Measurements from ENCODE around the gene EEF2. TPM values are rescaled to one million over a fixed set of nuclear protein-coding genes. Genes with fewer than 3 reads are reported as not detected.

Gene EEF2
- total and polyA plus RNA-seq, 2 donors (not counting 3 experiments of a cell fraction or from before 2014, with no cell fraction given) = 1,496 to 2,318 TPM

- Histone ChIP-seq H3K27ac (ENCODE audit: insufficient read depth, low read depth, low read length) (no peak overlapping the region), H3K9me3 (replicated peaks; ENCODE audit: control insufficient read depth, insufficient read depth, low read length) (no peaks in the 10 kb centered on the region), H2AFZ (ENCODE audit: low read depth, low read length) (no peak overlapping the region), H4K20me1 (replicated peaks; ENCODE audit: control insufficient read depth, extremely low read depth, insufficient read depth, low read length) (no peaks in the 10 kb centered on the region), H3K79me2 (ENCODE audit: control insufficient read depth, insufficient read depth, low read length) (peaks cover 53% of the 10 kb centered on the region), H3K9me1 (replicated peaks; ENCODE audit: control insufficient read depth, extremely low read depth, insufficient read depth, low read length) (no peaks in the 10 kb centered on the region), H3K4me2 (ENCODE audit: insufficient read depth, low read length) (no peak overlapping the region), H3K4me1 (ENCODE audit: control insufficient read depth, extremely low read depth, insufficient read depth, low read length) (peaks cover under 1% of the 10 kb centered on the region), H3K4me3 (replicated peaks in 1 of 3; ENCODE audit: insufficient read depth in 1 of 3, low read depth in 1 of 3, low read length in 3 of 3) (no peak overlapping the region), H3K27me3 (ENCODE audit: control insufficient read depth in 2 of 2, insufficient read depth in 2 of 2, low read length in 2 of 2) (no peaks in the 10 kb centered on the region), H3K36me3 (ENCODE audit: control insufficient read depth in 2 of 2, extremely low read depth in 1 of 2, insufficient read depth in 2 of 2, low read length in 2 of 2) (peaks cover 28 to 47% of the 10 kb centered on the region in 2 experiments), H3K9ac (replicated peaks; ENCODE audit: extremely low read depth, insufficient read depth, low read length) (no peak overlapping the region)
- ChIA-PET CTCF (no interaction called here), POLR2A (interaction anchor here (1.1 kb wide), 1 partner anchor 10 kb away, joined by 4 read pairs; the partner anchor contains the start of gene EEF2)
- intact Hi-C loops (cut with micrococcal nuclease) (no loop called here), dilution Hi-C loops (cut with MboI; ENCODE audit: extremely low pct_ligation_motif_present, low sequenced_read_pairs) (no loop called here)
- FAIRE-seq (no peak), DNase-seq (ENCODE audit: low read depth, low spot score) (no peak)
- BruUV-seq (replicated peaks) = no TSS peak
- TF ChIP-seq EZH2 (IDR thresholded peaks at IDR 0.05; ENCODE audit: borderline replicate concordance, low read depth, low read length, severe bottlenecking) = no peak
- no peak for TF ChIP-seq MYC (IDR thresholded peaks at IDR 0.05; ENCODE audit: low read depth, low read length)
Measured at GRCh38 chr19:3975144-3975543, 10.1 kb downstream of the EEF2 start.

GRCh38 chr19:3970808-3971598 lies 14.3 kb downstream of the EEF2 start, which contains the start of gene DAPK3:
TSS of gene DAPK3 (minus strand) at chr19:3971099. CDS start at chr19:3969735, 1,364 bp downstream.
- peak; percentile 98 for FAIRE-seq
- DNase-seq (ENCODE audit: low read depth, low spot score) = peak; percentile 99
- Histone ChIP-seq H2AFZ (ENCODE audit: low read depth, low read length) (no peak within 1 kb of the TSS), H3K27me3 (ENCODE audit: control insufficient read depth in 2 of 2, insufficient read depth in 2 of 2, low read length in 2 of 2) (no peaks in the 10 kb centered on the region), H3K79me2 (ENCODE audit: control insufficient read depth, insufficient read depth, low read length) (peaks cover 46% of the 10 kb centered on the region), H3K4me2 (ENCODE audit: insufficient read depth, low read length) (peak within 1 kb of the TSS; percentile 75), H3K9me1 (replicated peaks; ENCODE audit: control insufficient read depth, extremely low read depth, insufficient read depth, low read length) (no peaks in the 10 kb centered on the region), H3K36me3 (ENCODE audit: control insufficient read depth in 2 of 2, extremely low read depth in 1 of 2, insufficient read depth in 2 of 2, low read length in 2 of 2) (peaks cover 14 to 25% of the 10 kb centered on the region in 2 experiments), H4K20me1 (replicated peaks; ENCODE audit: control insufficient read depth, extremely low read depth, insufficient read depth, low read length) (no peaks in the 10 kb centered on the region), H3K9me3 (replicated peaks; ENCODE audit: control insufficient read depth, insufficient read depth, low read length) (no peaks in the 10 kb centered on the region), H3K4me3 (replicated peaks in 1 of 3; ENCODE audit: insufficient read depth in 1 of 3, low read depth in 1 of 3, low read length in 3 of 3) (peak within 1 kb of the TSS; percentile 79 to 93 (median 86)), H3K27ac (ENCODE audit: insufficient read depth, low read depth, low read length) (peak within 1 kb of the TSS; percentile 92), H3K9ac (replicated peaks; ENCODE audit: extremely low read depth, insufficient read depth, low read length) (peak within 1 kb of the TSS; percentile 98), H3K4me1 (ENCODE audit: control insufficient read depth, extremely low read depth, insufficient read depth, low read length) (peaks cover 23% of the 10 kb centered on the region)
- intact Hi-C loops (cut with micrococcal nuclease) (loop anchor here (1.0 kb wide), 1 partner anchor 14 kb away; the partner anchor contains the start of gene EEF2), dilution Hi-C loops (cut with MboI; ENCODE audit: extremely low pct_ligation_motif_present, low sequenced_read_pairs) (no loop called here)
- TF ChIP-seq GATA2 (IDR thresholded peaks at IDR 0.05; ENCODE audit: insufficient read depth, insufficient read length, low read depth, low read length) = no peak
- TF ChIP-seq EZH2 (IDR thresholded peaks at IDR 0.05; ENCODE audit: borderline replicate concordance, low read depth, low read length, severe bottlenecking) = no peak
- peak; percentile 83 for TF ChIP-seq POLR2A (IDR thresholded peaks at IDR 0.05; ENCODE audit: low read depth, low read length)
- TF ChIP-seq JUN (IDR thresholded peaks at IDR 0.05; ENCODE audit: borderline replicate concordance, insufficient read depth, insufficient read length, low read depth) = no peak
- no peak for TF ChIP-seq MAX (IDR thresholded peaks at IDR 0.05; ENCODE audit: insufficient read depth, insufficient read length)
- no peak for TF ChIP-seq FOS (IDR thresholded peaks at IDR 0.05; ENCODE audit: borderline replicate concordance, insufficient read depth, low read length)
- TF ChIP-seq MYC (IDR thresholded peaks at IDR 0.05; ENCODE audit: low read depth, low read length) = no peak
- TF ChIP-seq POLR2AphosphoS5 (IDR thresholded peaks at IDR 0.05; ENCODE audit: insufficient read depth, low read depth, low read length) = peak; percentile 93
- ChIA-PET CTCF (interaction anchor here (1.0 to 1.6 kb wide), 2 partner anchors 14 to 17 kb away, joined by 4 to 11 read pairs; partner anchors contain the start of gene EEF2), POLR2A (interaction anchor here (1.0 to 4.9 kb wide), 4 partner anchors 10 to 17 kb away, joined by 3 to 82 read pairs (median 4); partner anchors contain the start of gene EEF2)
- BruUV-seq (replicated peaks) = no TSS peak
